HT-29 (cell line): ENCODE results near the gene GKAP1. TPM values are rescaled to one million over a fixed set of nuclear protein-coding genes. Genes with fewer than 3 reads are reported as not detected.
"Not testable (repeated sequence)": the region's sequence is repeated elsewhere in the genome, so short reads cannot be mapped to it uniquely, and the experiment has no call there.

Source experiments
- DNase-seq: peaks from one replicate; pipeline ENCODE4 v3.0.0-alpha.2; 2015; ENCODE audit warnings: low spot score
- total RNA-seq: library from RNA; depleted of rRNA; stranded (reverse); fragments of >200 nt; shearing (Covaris generic); gene quantifications from 2 replicates; pipeline ENCODE4 v1.2.3, GENCODE V29; 2014; rRNA removed

Gene GKAP1
- 0.74 TPM in 1 of 2 replicates, not detected in the other for total RNA-seq

DNA sequence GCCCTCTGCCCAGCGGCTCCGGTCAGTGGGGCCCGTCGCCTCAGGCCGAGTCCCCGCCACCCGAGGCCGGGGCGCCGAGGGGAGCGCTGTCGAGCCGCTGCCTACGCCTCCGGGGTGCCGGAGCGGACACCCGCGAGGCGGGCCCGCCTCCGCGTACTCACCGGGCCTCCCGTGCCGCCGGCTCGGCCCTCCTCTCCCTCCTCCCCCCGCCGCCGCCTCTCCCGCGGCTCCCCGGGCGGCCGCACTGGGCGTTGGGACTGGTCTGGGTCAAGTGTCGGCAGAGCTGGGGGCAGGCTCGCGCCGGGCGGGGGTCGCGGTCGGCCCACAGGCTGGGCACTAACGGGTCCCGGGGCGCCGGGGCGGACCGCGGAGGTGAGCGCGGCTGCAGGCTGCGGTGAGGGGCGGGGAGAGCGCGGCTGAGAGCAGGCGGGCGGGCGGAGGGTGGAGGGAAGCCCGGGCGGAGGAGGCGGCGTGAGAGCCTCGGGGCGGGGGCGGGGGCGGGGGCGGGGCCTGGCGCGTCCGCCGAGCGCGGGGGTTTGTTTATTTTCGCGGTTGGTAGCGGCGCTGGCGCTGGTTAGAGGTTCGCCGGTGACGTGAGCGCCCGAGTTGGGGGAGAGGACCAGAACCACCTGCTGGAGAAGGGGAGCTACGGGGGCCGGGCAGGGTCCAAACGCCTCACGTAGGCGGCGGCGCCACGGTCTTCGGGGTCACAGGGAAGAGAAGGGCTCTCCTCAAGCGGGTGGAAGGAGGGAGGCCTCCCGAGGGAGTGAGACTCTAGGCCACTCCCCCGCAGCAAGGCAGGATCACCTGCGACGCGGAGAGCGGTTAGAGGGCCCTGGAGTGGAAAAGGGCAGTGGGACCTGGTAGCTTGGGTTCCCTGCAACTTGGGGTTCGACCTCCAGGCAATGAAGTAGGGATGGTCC, at the start of gene GKAP1:
GKAP1 (minus strand) TSS at position 414 of the 923 bp plus-strand sequence. CDS start 11,252 bp downstream, outside the sequence.
- DNase-seq: peak; percentile 63

GRCh38 chr9:83849895-83850294, 32.3 kb upstream of the GKAP1 start:
- DNase-seq: not testable (repeated sequence)

DNA sequence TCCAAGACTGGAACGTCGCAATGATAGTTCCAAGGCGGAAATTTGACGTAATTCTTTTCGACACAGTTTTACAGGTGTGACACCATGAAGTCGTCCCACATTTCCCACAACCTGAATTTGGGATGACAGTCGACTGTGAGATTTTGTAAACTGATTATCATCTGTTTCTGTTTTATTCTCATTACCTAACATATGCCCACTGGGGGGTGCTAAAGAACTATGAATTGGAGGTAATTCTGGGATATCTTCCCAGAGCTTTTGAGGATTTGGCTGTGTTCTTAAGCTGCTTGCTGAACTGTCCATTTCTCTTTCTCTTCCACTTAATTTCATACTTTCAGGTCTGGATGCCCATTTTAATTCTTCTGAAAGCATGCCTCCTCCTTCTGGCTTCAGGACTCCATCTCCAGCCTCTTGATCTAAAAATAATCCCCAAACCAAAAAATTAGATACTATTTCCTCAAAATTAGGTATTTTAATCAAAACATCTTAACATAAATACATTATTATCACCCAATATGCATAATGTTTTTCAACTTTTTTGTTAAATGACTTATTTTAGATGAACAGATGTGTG, 19.6 kb upstream of the GKAP1 start:
- not testable (repeated sequence) for DNase-seq

GRCh38 chr9:83830426-83831071, 13.0 kb upstream of the GKAP1 start:
- not testable (repeated sequence) for DNase-seq

DNA sequence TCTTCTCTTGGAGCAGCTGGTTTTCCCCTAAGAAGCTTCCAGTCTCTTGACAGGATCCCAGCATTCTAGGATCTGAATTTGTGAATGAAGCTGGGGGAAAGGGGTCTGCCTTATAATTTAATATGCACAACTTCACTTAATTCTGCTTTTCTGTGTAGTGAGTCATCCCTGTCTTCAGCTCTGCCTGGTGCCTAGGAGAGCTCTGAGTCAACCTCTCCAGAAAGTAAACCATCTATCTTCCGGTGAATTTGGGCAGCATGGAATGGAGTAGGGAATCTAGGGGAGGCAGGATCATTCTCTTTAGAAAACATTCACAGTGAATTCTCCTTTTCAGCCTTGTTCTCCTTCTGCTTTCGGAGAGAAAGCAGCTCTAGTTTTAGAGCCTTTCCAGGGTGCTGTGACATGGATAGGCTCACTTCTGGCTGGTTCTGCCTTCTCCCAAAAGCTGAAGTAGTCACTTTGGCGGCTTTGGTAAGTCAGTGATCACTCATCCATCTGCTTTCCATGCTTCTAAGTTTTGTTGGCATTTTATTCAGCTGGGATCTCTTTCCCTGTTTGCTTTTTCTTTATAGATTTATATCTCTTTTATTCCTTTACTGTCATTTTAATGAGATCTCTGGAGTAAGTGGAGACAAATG, 7.5 kb upstream of the GKAP1 start:
- DNase-seq: not testable (repeated sequence)

- DNase-seq: peak; percentile 29
These were observed 586 bp downstream of the GKAP1 start for GRCh38 chr9:83817011-83817355.

DNA sequence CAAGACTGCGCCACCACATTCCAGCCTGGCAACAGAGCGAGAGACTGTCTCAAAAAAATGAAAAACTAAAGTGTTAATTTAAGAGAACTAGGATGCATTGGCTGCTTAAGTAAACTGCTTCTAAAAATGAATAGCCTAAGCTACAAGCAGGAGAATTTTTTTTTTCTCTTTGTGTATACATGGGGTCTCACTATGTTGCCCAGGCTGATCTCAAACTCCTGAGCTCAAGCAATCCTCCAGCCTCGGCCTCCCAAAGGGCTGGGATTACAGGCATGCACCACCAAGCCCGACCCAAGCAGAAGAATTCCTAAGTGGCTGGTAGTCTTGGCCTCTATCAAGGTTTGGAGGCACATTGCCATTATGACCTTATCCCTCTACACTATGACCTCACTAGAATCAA, 2.4 kb downstream of the GKAP1 start:
- DNase-seq: not testable (repeated sequence)

DNA sequence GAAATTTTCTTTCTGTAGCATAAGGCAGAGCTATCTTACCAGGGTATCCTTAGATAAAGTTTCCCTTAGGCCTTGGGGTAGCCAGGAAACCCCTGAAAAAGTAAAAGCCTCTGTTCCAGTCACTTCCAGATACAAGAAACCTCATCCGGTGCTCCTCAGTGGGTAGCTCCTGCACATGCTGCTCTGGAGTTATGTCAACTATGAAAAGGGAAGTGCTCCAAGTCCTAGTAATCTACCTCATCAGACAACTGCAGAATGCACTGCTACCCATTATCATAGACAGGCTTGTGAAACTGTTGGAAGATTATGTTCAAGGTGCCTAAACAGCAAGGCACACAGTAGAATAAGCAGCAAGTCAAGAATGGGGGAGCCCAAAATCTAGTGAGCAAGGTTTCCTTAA, 8.4 kb downstream of the GKAP1 start:
- not testable (repeated sequence) for DNase-seq

DNA sequence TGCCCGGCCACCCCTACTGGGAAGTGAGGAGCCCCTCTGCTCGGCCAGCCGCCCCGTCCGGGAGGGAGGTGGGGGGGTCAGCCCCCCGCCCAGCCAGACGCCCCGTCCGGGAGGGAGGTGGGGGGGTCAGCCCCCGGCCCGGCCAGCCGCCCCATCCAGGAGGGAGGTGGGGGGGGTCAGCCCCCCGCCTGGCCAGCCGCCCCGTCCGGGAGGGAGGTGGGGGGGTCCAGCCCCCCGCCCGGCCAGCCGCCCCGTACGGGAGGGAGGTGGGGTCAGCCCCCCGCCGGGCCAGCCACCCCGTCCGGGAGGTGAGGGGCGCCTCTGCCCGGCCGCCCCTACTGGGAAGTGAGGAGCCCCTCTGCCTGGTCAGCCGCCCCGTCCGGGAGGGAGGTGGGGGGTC, 13.1 kb downstream of the GKAP1 start:
- DNase-seq: not testable (repeated sequence)

DNA sequence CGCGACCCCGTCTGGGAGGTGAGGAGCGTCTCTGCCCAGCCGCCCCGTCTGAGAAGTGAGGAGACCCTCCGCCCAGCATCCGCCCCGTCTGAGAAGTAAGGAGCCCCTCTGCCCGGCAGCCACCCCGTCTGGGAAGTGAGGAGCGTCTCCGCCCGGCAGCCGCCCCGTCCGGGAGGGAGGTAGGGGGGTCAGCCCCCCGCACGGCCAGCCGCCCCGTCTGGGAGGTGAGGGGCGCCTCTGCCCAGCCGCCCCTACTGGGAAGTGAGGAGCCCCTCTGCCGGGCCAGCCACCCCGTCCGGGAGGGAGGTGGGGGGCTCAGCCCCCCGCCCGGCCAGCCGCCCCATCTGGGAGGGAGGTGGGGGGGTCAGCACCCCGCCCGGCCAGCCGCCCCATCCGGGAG, 13.6 kb downstream of the GKAP1 start:
- not testable (repeated sequence) for DNase-seq

GRCh38 chr9:83800236-83801033, 17.1 kb downstream of the GKAP1 start:
- DNase-seq: no peak

GRCh38 chr9:83794051-83794450, 23.5 kb downstream of the GKAP1 start:
- DNase-seq: no peak

GRCh38 chr9:83792746-83793145, 24.8 kb downstream of the GKAP1 start:
- no peak for DNase-seq

- no peak for DNase-seq
These were observed 39.4 kb downstream of the GKAP1 start for GRCh38 chr9:83778164-83778563.

- DNase-seq: no peak
These were observed 41.6 kb downstream of the GKAP1 start for GRCh38 chr9:83775932-83776331.

- no peak for DNase-seq
These were observed 44.7 kb downstream of the GKAP1 start for GRCh38 chr9:83772860-83773259.

GRCh38 chr9:83765376-83765775, 52.2 kb downstream of the GKAP1 start:
- DNase-seq: no peak

- no peak for DNase-seq
These were observed 63.1 kb downstream of the GKAP1 start for GRCh38 chr9:83754383-83754977.

- DNase-seq: no peak
These were observed 67.9 kb downstream of the GKAP1 start for GRCh38 chr9:83749706-83750105.

DNA sequence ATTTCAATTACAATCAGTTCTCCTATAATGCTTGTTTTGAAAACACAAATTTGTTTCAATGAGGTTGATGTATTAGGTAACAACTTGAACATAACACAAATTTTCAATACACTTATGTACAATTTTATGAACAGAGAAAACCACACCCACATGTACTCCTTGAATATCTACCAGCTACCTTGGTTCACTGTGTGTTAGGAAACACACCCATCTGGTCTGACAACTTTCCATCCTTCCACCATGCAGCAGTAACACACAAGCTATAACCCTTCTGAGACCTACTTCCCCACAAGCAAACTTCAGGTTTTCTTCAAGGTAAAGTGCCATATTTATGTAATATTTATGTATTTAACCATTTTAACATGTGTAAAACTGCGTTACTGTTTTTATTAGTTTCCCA, 73.4 kb downstream of the GKAP1 start:
- peak; percentile 7 for DNase-seq

GRCh38 chr9:83733739-83734138, 83.8 kb downstream of the GKAP1 start:
- no peak for DNase-seq
